IMR-90 (cell line): ENCODE results near the gene GSTM3. TPM values are rescaled to one million over a fixed set of nuclear protein-coding genes. Genes with fewer than 3 reads are reported as not detected.

ENCODE experiments used
- ATAC-seq: fragments of 200-7000 bp; cut with Tn5 transposase; 2 replicates; pipeline ENCODE4 v1.9.1; 2020; ENCODE audit warnings: low read depth, mild to moderate bottlenecking, moderate library complexity
- BruUV-seq: library from RNA; stranded (reverse); fragments of 400-500 nt; replicated peaks from 2 replicates; lab custom pipeline; 2021; lab: Mats Ljungman, UMichigan
- CTCF ChIA-PET: fragments of 300-600 bp; formaldehyde crosslinking; extraction: SDS; loops from one replicate; lab custom pipeline; 2021; ENCODE audit warnings: antibody characterized with exemption; lab: Yijun Ruan, JAX
- POLR2A ChIA-PET: fragments of 300-600 bp; sonication (Branson Sonifier 250); formaldehyde crosslinking; loops from one replicate; lab custom pipeline; 2022; ENCODE audit warnings: antibody characterized with exemption; ENCODE audit not compliant: unreplicated experiment; lab: Charles Lee
- DNase-seq: peaks from one replicate; pipeline ENCODE4 v3.0.0; 2013
- H2AFZ ChIP-seq: replicated peaks from 2 replicates; pipeline ENCODE3; 2013; ENCODE audit warnings: low read length, mild to moderate bottlenecking; ENCODE audit not compliant: poor library complexity
- H2AK5ac ChIP-seq: 2 replicates; pipeline ENCODE4 v1.6.1; 2013; ENCODE audit warnings: low read depth, low read length, inconsistent platforms
- H2AK9ac ChIP-seq: replicated peaks from 2 replicates; pipeline ENCODE3; 2013; ENCODE audit warnings: mild to moderate bottlenecking, low read depth, low read length, moderate library complexity; ENCODE audit not compliant: poor library complexity
- H2BK120ac ChIP-seq: 2 replicates; pipeline ENCODE4 v1.6.1; 2013; ENCODE audit warnings: low read depth, low read length, inconsistent platforms
- H2BK15ac ChIP-seq: 3 replicates; pipeline ENCODE4 v1.6.1; 2013; ENCODE audit warnings: low read depth, low read length, inconsistent platforms
- H2BK20ac ChIP-seq: 2 replicates; pipeline ENCODE4 v1.6.1; 2013; ENCODE audit warnings: low read depth, mild to moderate bottlenecking, inconsistent platforms, low read length, moderate library complexity
- H2BK5ac ChIP-seq: 2 replicates; pipeline ENCODE4 v1.6.1; 2013; ENCODE audit warnings: mild to moderate bottlenecking, low read depth, low read length, inconsistent platforms; ENCODE audit not compliant: poor library complexity, severe bottlenecking
- H3K14ac ChIP-seq: replicated peaks from 2 replicates; pipeline ENCODE4 v1.6.1; 2013; ENCODE audit warnings: low read depth, low read length, inconsistent platforms
- H3K18ac ChIP-seq: 2 replicates; pipeline ENCODE4 v1.6.1; 2013; ENCODE audit warnings: low read depth, low read length, control low read depth
- H3K23ac ChIP-seq: 2 replicates; pipeline ENCODE4 v1.6.1; 2013; ENCODE audit warnings: low read depth, low read length, inconsistent platforms
- H3K27ac ChIP-seq: 2 replicates; pipeline ENCODE4 v1.5.1; 2013; ENCODE audit warnings: mild to moderate bottlenecking, control low read depth, low read length; ENCODE audit not compliant: insufficient read depth
- H3K27me3 ChIP-seq: 2 replicates; pipeline ENCODE4 v1.6.1; 2013; ENCODE audit warnings: low read length; ENCODE audit not compliant: control insufficient read depth, insufficient read depth
- H3K36me3 ChIP-seq: 2 replicates; pipeline ENCODE4 v1.6.1; 2013; ENCODE audit warnings: low read length, mixed read lengths; ENCODE audit not compliant: control insufficient read depth, insufficient read depth
- H3K4ac ChIP-seq: 2 replicates; pipeline ENCODE4 v1.6.1; 2013; ENCODE audit warnings: low read depth, low read length, inconsistent platforms
- H3K4me1 ChIP-seq: 2 replicates; pipeline ENCODE4 v1.6.1; 2013; ENCODE audit warnings: low read length, mixed read lengths; ENCODE audit not compliant: control insufficient read depth, insufficient read depth
- H3K4me2 ChIP-seq: 2 replicates; pipeline ENCODE4 v1.6.1; 2013; ENCODE audit warnings: low read depth, mild to moderate bottlenecking, control low read depth, low read length, moderate library complexity
- H3K4me3 ChIP-seq: 2 replicates; pipeline ENCODE4 v1.5.1; 2013; ENCODE audit warnings: low read depth, mild to moderate bottlenecking, control low read depth, low read length, moderate library complexity; ENCODE audit not compliant: insufficient read depth
- H3K56ac ChIP-seq: 2 replicates; pipeline ENCODE4 v1.6.1; 2013; ENCODE audit warnings: low read length, inconsistent platforms; ENCODE audit not compliant: insufficient read depth; ENCODE audit errors: extremely low read depth
- H3K79me1 ChIP-seq, 2 experiments: 2 replicates each; pipeline ENCODE4 v1.6.1; 2013; ENCODE audit warnings: low read length in 2 of 2, inconsistent platforms in 1 of 2, low read depth in 1 of 2
- H3K9ac ChIP-seq: 2 replicates; pipeline ENCODE4 v1.6.1; 2013; ENCODE audit warnings: low read depth, low read length, control low read depth
- H3K9me1 ChIP-seq: 2 replicates; pipeline ENCODE4 v1.6.1; 2013; ENCODE audit warnings: low read length, inconsistent platforms; ENCODE audit not compliant: insufficient read depth
- H3K9me3 ChIP-seq: 2 replicates; pipeline ENCODE4 v1.6.1; 2013; ENCODE audit warnings: low read length; ENCODE audit not compliant: control insufficient read depth, insufficient read depth
- H4K20me1 ChIP-seq: 2 replicates; pipeline ENCODE4 v1.6.1; 2013; ENCODE audit warnings: low read length, inconsistent platforms; ENCODE audit not compliant: insufficient read depth
- H4K5ac ChIP-seq: 2 replicates; pipeline ENCODE4 v1.6.1; 2013; ENCODE audit warnings: mild to moderate bottlenecking, low read depth, low read length, control low read depth
- H4K8ac ChIP-seq, 2 experiments: 2 replicates each; pipeline ENCODE4 v1.6.1; 2013; ENCODE audit warnings: low read depth in 2 of 2, low read length in 2 of 2, control low read depth in 1 of 2, inconsistent platforms in 1 of 2
- H4K91ac ChIP-seq: 2 replicates; pipeline ENCODE4 v1.6.1; 2013; ENCODE audit warnings: low read depth, low read length, inconsistent platforms; ENCODE audit not compliant: insufficient read depth
- CEBPB ChIP-seq: IDR thresholded peaks from 2 replicates; pipeline ENCODE4 v1.6.1; 2012; ENCODE audit warnings: low read depth, low read length, improper control_type of control experiment
- CHD1 ChIP-seq: IDR thresholded peaks from 2 replicates; pipeline ENCODE4 v1.6.1; 2012; ENCODE audit warnings: low read depth, low read length, improper control_type of control experiment
- CTCF ChIP-seq: conservative IDR thresholded peaks from 2 replicates; pipeline ENCODE4 v1.5.1; 2012; ENCODE audit warnings: mild to moderate bottlenecking, low read depth, low read length, improper control_type of control experiment
- FOS ChIP-seq: fragments of 150-350 bp; IDR thresholded peaks from 2 replicates; pipeline ENCODE4 v1.6.1; 2016; ENCODE audit warnings: low read depth, low read length
- MAFK ChIP-seq: IDR thresholded peaks from 2 replicates; pipeline ENCODE4 v1.6.1; 2012; ENCODE audit warnings: low read depth, low read length, improper control_type of control experiment
- MXI1 ChIP-seq: IDR thresholded peaks from 2 replicates; pipeline ENCODE4 v1.6.1; 2012; ENCODE audit warnings: low read depth, mild to moderate bottlenecking, low read length, moderate library complexity, borderline replicate concordance
- POLR2A ChIP-seq: IDR thresholded peaks from 2 replicates; pipeline ENCODE4 v1.6.1; 2012; ENCODE audit warnings: mild to moderate bottlenecking, low read depth, low read length
- RAD21 ChIP-seq: IDR thresholded peaks from 2 replicates; pipeline ENCODE4 v1.6.1; 2012; ENCODE audit warnings: low read length, improper control_type of control experiment
- RFX5 ChIP-seq: IDR thresholded peaks from 2 replicates; pipeline ENCODE4 v1.8.0; 2012; ENCODE audit warnings: low read depth, mild to moderate bottlenecking, low read length, moderate library complexity
- SMC3 ChIP-seq: fragments of 150-350 bp; IDR thresholded peaks from 2 replicates; pipeline ENCODE4 v1.6.1; 2016; ENCODE audit warnings: low read depth, mild to moderate bottlenecking, antibody characterized with exemption, low read length, moderate library complexity
- USF2 ChIP-seq: fragments of 150-350 bp; IDR thresholded peaks from 2 replicates; pipeline ENCODE4 v1.6.1; 2017; ENCODE audit warnings: mild to moderate bottlenecking, antibody characterized with exemption, low read length, low read depth
- WGBS, 2 experiments: methylation state at CpG; one replicate each; pipeline versions ENCODE4 v1.1.5 to v1.1.7; 2013; ENCODE audit warnings: missing lambda C conversion rate in 2 of 2; ENCODE audit not compliant: insufficient read length in 1 of 2; ENCODE audit errors: extremely low coverage in 2 of 2; 5-methylcytosine and 5-hydroxymethylcytosine counted together
- dilution Hi-C: fragments of 300-500 bp; cut with HindIII; formaldehyde crosslinking; loops from one replicate; pipeline ENCODE4 v1.14.3; 2018; ENCODE audit warnings: low sequenced_read_pairs; ENCODE audit not compliant: unreplicated experiment
- in situ Hi-C: fragments of 300-500 bp; cut with MboI; formaldehyde crosslinking; loops from 3 replicates; pipeline ENCODE4 v1.14.3; 2019; ENCODE audit warnings: low sequenced_read_pairs, inconsistent platforms, mixed read lengths
- intact Hi-C: fragments of 100-400 bp; cut with micrococcal nuclease; formaldehyde crosslinking; loops from 2 replicates; pipeline ENCODE4 v1.10.0; 2022
- polyA plus RNA-seq, 3 experiments: library from polyadenylated mRNA; depleted of rRNA; stranded (reverse); fragments of >200 nt; gene quantifications; 2 replicates each; pipeline ENCODE4 v1.2.3, GENCODE V29; 2012; ENCODE audit warnings: low replicate concordance in 1 of 3
- total RNA-seq: library from RNA; depleted of rRNA; stranded (reverse); fragments of >200 nt; gene quantifications from 2 replicates; pipeline ENCODE4 v1.2.3, GENCODE V29; 2012

Gene GSTM3
- total and polyA plus RNA-seq, 2 of the 4 experiments (the other 2 are of a cell fraction): 102 to 131 TPM

- no peaks in the 10 kb centered on the region for H3K79me1 ChIP-seq
- no peaks in the 10 kb centered on the region for H3K36me3 ChIP-seq
- no peak overlapping the region for H3K4me3 ChIP-seq
- H4K8ac ChIP-seq: no peak overlapping the region
- peaks cover 4% of the 10 kb centered on the region; the same call in 1 of the 2 replicates for H3K27me3 ChIP-seq
- peak overlapping the region; percentile 50 for H2AK9ac ChIP-seq
- WGBS, 2 experiments: 100% methylated on average over 1 of the region's 13 CpGs; no CpG with 5 or more reads in 1 of the 2 experiments
- H3K9me3 ChIP-seq: no peaks in the 10 kb centered on the region
- no peak overlapping the region for H2BK5ac ChIP-seq
- POLR2A ChIA-PET: no interaction called here
- no peak overlapping the region for H3K14ac ChIP-seq
- H2BK120ac ChIP-seq: no peak overlapping the region
- H3K27ac ChIP-seq: no peak overlapping the region
- no peaks in the 10 kb centered on the region for H4K20me1 ChIP-seq
- H3K23ac ChIP-seq: no peak overlapping the region
- no TSS peak for BruUV-seq
- H3K18ac ChIP-seq: no peak overlapping the region
- intact Hi-C loops (no loop called here), in situ Hi-C loops (no loop called here), dilution Hi-C loops (no loop called here)
- peaks cover 8% of the 10 kb centered on the region for H3K9me1 ChIP-seq
- no peak overlapping the region for H3K56ac ChIP-seq
- TF ChIP-seq RFX5 (no peak), POLR2A (no peak), CHD1 (no peak), FOS (no peak), SMC3 (no peak), USF2 (no peak), MXI1 (no peak), CTCF (no peak), RAD21 (no peak), CEBPB (no peak), MAFK (no peak)
- H4K5ac ChIP-seq: no peak overlapping the region
- no peak overlapping the region for H4K91ac ChIP-seq
- no peak overlapping the region for H2BK20ac ChIP-seq
- H3K9ac ChIP-seq: no peak overlapping the region
- peak overlapping the region; percentile 14 for H2AFZ ChIP-seq
- H3K4me1 ChIP-seq: peaks cover 6% of the 10 kb centered on the region
- ATAC-seq (no peak), DNase-seq (no peak)
- no peak overlapping the region for H2BK15ac ChIP-seq
- no peak overlapping the region for H2AK5ac ChIP-seq
- H3K4me2 ChIP-seq: no peak overlapping the region
- no peak overlapping the region for H3K4ac ChIP-seq
- CTCF ChIA-PET: no interaction called here
Measured at GRCh38 chr1:109757936-109758786, 17.3 kb upstream of the GSTM3 start.
